Measurements from ENCODE around the gene FAM181A. TPM values are rescaled to one million over a fixed set of nuclear protein-coding genes. Genes with fewer than 3 reads are reported as not detected.
A peak's percentile ranks its signal among the peaks of the same experiment; 100 is the strongest.

Gene FAM181A
- total RNA-seq, 1 experiment from 2014 or later = not detected

DNA sequence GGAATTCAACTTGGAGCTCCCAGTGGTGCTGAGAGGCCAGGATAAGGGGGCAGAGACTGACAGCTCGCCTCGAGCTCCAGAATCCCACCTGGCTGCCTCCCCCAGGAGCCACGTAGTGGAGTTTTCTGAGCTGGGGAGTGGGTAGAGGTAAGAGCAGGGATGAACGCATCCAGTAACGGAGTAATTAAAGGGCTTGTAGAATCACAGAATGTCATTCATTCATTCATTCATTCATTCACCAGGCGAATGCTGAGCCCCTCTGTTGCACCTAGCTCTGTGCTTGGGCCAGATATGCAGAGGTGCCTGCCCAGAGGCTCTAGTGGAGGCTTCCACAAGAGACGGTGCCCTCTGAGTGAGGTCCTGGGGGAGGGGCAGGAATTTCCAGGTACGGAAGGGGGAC is 8.1 kb downstream of the FAM181A start:
- Histone ChIP-seq H3K9me3 (ENCODE audit: control insufficient read depth, insufficient read depth, low read depth, low read length) (no peaks in the 10 kb centered on the region), H3K27me3 (ENCODE audit: control insufficient read depth, insufficient read depth, low read length) (no peaks in the 10 kb centered on the region), H3K27ac (ENCODE audit: low read length) (no peak overlapping the region), H3K36me3 (ENCODE audit: control insufficient read depth, insufficient read depth, low read length) (no peaks in the 10 kb centered on the region), H3K4me1 (ENCODE audit: control insufficient read depth, insufficient read depth, low read length) (no peaks in the 10 kb centered on the region), H3K4me3 (ENCODE audit: low read depth in 2 of 2, low read length in 2 of 2) (no peak overlapping the region)
- intact Hi-C loops (cut with micrococcal nuclease; ENCODE audit: unreplicated experiment) = loop anchor here (10.0 kb wide), 1 partner anchor 200 kb away; no protein-coding TSS in a partner anchor
- in situ Hi-C loops (cut with HindIII; ENCODE audit: low pct_unique_long_range_greater_than_20kb, low sequenced_read_pairs) = no loop called here
- ATAC-seq (no peak), DNase-seq (ENCODE audit: low read depth, low spot score) (no peak)
- no TSS peak for BruUV-seq (replicated peaks)
- CTCF ChIA-PET = no interaction called here
- TF ChIP-seq POLR2AphosphoS5 (IDR thresholded peaks at IDR 0.05; ENCODE audit: low read depth, low read length) = no peak
- TF ChIP-seq SIN3A (IDR thresholded peaks at IDR 0.05; ENCODE audit: borderline replicate concordance, insufficient read depth, low read depth, low read length) = no peak
- TF ChIP-seq, protein P1, sequence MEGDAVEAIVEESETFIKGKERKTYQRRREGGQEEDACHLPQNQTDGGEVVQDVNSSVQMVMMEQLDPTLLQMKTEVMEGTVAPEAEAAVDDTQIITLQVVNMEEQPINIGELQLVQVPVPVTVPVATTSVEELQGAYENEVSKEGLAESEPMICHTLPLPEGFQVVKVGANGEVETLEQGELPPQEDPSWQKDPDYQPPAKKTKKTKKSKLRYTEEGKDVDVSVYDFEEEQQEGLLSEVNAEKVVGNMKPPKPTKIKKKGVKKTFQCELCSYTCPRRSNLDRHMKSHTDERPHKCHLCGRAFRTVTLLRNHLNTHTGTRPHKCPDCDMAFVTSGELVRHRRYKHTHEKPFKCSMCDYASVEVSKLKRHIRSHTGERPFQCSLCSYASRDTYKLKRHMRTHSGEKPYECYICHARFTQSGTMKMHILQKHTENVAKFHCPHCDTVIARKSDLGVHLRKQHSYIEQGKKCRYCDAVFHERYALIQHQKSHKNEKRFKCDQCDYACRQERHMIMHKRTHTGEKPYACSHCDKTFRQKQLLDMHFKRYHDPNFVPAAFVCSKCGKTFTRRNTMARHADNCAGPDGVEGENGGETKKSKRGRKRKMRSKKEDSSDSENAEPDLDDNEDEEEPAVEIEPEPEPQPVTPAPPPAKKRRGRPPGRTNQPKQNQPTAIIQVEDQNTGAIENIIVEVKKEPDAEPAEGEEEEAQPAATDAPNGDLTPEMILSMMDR (IDR thresholded peaks at IDR 0.05) = no peak
- TF ChIP-seq, protein P2, sequence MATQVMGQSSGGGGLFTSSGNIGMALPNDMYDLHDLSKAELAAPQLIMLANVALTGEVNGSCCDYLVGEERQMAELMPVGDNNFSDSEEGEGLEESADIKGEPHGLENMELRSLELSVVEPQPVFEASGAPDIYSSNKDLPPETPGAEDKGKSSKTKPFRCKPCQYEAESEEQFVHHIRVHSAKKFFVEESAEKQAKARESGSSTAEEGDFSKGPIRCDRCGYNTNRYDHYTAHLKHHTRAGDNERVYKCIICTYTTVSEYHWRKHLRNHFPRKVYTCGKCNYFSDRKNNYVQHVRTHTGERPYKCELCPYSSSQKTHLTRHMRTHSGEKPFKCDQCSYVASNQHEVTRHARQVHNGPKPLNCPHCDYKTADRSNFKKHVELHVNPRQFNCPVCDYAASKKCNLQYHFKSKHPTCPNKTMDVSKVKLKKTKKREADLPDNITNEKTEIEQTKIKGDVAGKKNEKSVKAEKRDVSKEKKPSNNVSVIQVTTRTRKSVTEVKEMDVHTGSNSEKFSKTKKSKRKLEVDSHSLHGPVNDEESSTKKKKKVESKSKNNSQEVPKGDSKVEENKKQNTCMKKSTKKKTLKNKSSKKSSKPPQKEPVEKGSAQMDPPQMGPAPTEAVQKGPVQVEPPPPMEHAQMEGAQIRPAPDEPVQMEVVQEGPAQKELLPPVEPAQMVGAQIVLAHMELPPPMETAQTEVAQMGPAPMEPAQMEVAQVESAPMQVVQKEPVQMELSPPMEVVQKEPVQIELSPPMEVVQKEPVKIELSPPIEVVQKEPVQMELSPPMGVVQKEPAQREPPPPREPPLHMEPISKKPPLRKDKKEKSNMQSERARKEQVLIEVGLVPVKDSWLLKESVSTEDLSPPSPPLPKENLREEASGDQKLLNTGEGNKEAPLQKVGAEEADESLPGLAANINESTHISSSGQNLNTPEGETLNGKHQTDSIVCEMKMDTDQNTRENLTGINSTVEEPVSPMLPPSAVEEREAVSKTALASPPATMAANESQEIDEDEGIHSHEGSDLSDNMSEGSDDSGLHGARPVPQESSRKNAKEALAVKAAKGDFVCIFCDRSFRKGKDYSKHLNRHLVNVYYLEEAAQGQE (IDR thresholded peaks at IDR 0.05; ENCODE audit: insufficient read depth in 1 of 2, low read depth in 2 of 2, low read length in 1 of 2) = no peak
- no peak for TF ChIP-seq TCF7L2 (IDR thresholded peaks at IDR 0.05; ENCODE audit: low read depth, low read length)
- POLR2A ChIA-PET = no interaction called here

DNA sequence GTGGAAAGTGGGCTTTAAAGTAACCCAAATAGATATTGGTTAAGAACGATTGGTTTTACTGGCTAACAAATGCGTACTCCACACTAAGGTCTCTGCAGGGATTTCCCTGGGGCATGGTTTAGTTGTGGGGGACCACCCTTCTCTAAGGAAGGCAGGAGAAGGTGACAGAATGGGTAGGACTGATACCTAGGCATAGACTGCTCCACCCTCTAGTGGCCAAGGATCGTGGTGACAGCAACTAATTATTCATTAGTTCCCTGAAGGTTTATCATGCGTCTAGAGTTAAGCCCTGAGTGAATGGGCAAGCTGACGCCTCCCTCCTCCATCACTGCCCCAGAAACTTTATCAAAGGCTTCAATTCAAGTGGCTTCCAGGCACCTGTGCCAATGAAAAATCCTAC is 9.1 kb downstream of the FAM181A start:
- peak; percentile 59 for ATAC-seq
- BruUV-seq (replicated peaks) = no TSS peak
- H3K36me3 ChIP-seq (ENCODE audit: control insufficient read depth, insufficient read depth, low read length) = no peaks in the 10 kb centered on the region
- intact Hi-C loops (cut with micrococcal nuclease; ENCODE audit: unreplicated experiment) (loop anchor here (10.0 kb wide), 1 partner anchor 199 kb away; no protein-coding TSS in a partner anchor), in situ Hi-C loops (cut with HindIII; ENCODE audit: low pct_unique_long_range_greater_than_20kb, low sequenced_read_pairs) (no loop called here)
- ChIA-PET POLR2A (no interaction called here), CTCF (interaction anchor here (1.4 kb wide), 1 partner anchor 65 kb away, joined by 3 read pairs; no protein-coding TSS in a partner anchor)
- no peak for DNase-seq (ENCODE audit: low read depth, low spot score)
- TF ChIP-seq, protein P1 (IDR thresholded peaks at IDR 0.05) = peak; percentile 76
- TF ChIP-seq POLR2AphosphoS5 (IDR thresholded peaks at IDR 0.05; ENCODE audit: low read depth, low read length) = no peak
- H3K4me1 ChIP-seq (ENCODE audit: control insufficient read depth, insufficient read depth, low read length) = no peaks in the 10 kb centered on the region
- H3K27me3 ChIP-seq (ENCODE audit: control insufficient read depth, insufficient read depth, low read length) = no peaks in the 10 kb centered on the region
- H3K9me3 ChIP-seq (ENCODE audit: control insufficient read depth, insufficient read depth, low read depth, low read length) = no peaks in the 10 kb centered on the region
- H3K27ac ChIP-seq (ENCODE audit: low read length) = no peak overlapping the region
- H3K4me3 ChIP-seq (ENCODE audit: low read depth in 2 of 2, low read length in 2 of 2) = no peak overlapping the region

All from Panc1 (cell line).